Kasumi-1 (cell line): Measurements from ENCODE around the gene AVEN.
"Not testable (repeated sequence)": the region's sequence is repeated elsewhere in the genome, so short reads cannot be mapped to it uniquely, and the experiment has no call there.

Experiments used
- DNase-seq, 2 experiments: peaks; one replicate each; lab custom pipeline; 2025; lab: John Stamatoyannopoulos, UW

AVEN gene

DNA sequence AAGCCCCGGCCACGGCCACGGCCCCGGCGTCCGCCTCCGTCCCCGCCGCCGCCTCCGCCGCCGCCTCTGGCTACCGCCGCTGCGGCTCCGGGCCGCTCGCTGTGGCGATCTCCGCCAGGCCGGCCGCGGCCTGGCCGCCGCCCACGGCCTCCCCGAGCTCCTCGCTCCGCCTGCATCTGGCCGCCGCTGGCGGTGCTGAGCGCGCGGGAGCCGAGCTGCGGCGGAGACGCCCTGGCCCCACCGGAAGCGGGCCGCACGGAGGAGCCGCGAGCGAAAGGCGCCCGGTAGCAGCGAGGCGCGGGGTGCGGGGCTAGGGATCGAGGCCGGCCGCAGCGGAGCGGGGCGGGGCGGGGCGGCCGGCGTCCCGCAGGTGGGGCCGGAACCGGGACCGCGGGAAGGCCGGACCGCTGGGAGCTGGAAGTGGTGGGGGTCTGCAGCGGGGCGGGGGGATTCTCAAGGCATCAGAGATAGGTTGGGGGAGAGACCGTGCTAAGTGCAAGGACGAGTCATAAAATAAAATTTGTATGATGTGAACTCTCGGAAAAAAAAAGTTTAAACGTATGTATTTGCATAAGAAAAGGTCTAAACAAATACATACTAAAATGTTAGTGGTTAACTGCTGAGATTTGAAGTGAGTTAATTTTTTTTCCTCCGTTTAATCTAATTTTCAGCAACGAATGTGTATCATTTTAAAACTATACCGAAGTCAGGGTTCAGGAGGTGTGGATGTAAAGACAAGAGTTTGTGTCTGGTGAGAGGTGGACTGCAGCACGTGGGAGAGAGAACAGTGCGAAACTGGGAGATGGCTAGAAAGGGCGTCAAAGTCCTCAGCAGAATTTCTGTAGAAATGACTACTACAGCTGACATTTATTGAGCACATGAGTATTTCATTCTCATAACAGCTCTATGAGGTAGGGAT, at the start of gene AVEN:
TSS of gene AVEN (minus strand) at position 334 of the 919 bp plus-strand sequence. CDS start at position 176, 158 bp downstream.
- DNase-seq: peak in 1 of 2 experiments; percentile 33

DNA sequence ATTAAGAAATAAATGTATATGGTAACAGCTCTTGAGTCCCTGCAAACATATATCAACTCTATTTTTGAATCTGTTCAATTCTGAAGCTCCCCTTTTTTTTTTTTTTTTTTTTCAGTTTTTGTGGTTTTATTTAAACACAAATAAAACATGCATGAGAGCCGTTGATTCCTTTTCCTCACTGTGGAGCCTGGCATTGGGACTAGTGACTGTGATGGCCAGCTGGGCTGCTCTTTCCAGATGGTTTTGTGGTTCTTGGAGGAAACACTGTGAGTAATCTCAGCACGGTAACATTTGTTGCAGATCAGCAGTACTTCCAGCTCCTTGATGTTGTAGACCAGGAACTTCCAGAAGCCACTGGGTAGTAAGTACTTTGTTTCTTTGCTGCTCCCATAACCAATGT, 46.7 kb upstream of the AVEN start:
- no peak for DNase-seq

DNA sequence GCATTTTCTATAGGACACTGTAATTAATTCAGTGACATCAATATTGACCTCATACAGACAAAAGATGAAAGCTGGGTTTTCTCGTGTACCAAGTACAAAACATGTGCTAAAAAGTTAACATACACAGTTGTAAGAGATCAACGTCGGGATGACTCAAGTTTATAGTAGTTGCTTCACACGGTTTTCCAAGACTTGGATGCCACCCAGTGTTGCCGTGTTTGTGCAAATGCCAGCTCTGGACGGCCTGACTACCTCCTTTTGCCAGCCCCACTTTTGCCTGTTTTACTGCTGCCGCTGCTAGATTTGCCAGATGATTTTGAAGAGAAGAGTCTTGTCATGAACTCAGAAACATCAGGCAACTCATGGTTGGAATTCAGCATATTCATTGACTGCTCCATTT, 45.1 kb upstream of the AVEN start:
- DNase-seq: no peak

DNA sequence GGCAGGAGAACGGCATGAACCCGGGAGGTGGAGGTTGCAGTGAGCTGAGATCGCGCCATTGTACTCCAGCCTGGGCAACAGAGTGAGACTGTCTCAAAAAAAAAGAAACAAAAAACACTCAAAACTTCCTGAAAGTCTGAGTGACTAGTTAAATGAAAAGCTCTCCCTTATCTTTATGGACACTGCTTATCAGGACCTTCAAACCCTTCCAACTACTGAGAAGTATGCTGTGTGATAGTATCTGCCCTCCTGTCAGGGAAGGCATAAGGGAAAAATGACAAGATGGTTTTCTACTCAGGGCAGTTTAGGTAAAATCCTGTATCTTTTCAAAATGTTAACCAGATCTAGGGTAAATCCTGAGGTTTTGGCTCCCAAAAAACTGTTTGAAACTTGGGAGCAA, 40.9 kb upstream of the AVEN start:
- no peak for DNase-seq

- DNase-seq: no peak
Measured at GRCh38 chr15:34078900-34079299, 39.9 kb upstream of the AVEN start.

DNA sequence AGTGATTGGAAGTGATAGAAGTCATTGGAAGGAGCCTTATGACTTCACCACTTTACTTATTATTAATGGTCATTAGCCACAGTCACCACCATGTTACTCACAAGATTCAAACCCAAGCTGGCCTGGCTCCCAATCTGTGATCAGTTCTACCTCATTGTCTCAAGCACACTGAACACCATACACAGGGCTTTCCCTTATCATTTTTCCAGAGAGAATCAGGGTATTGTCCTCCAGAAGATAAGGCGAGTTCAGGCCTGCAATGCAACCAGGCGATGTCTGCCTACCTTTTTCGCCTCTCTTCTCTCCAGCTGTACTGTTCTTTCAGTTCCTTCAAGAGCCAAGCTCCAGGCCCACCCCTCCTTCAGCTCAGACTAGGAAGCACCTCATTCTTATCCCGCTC, 37.8 kb upstream of the AVEN start:
- no peak for DNase-seq

- no peak for DNase-seq
Measured at GRCh38 chr15:34070003-34070402, 31.0 kb upstream of the AVEN start.

GRCh38 chr15:34065941-34066340, 26.9 kb upstream of the AVEN start:
- DNase-seq: no peak

DNA sequence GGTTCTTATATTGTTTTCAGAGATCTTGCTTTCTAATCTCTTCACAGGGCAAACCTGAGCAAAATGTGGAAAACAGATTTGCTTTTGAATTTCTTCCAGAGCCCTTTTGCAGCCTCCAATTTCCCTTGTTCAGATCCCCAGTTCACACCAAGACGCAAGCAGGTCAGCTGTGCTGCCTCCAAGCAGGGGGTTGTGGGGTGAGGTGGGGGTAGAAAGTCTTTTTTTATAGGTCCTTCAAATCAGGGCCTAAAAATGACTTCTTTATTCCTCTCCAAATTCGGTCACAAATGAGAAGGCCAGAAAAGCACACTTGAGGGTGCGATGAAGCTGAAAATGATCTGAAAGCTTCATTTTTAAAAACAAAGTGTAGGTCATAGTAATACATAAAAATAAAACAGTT, 26.3 kb upstream of the AVEN start:
- DNase-seq: no peak

DNA sequence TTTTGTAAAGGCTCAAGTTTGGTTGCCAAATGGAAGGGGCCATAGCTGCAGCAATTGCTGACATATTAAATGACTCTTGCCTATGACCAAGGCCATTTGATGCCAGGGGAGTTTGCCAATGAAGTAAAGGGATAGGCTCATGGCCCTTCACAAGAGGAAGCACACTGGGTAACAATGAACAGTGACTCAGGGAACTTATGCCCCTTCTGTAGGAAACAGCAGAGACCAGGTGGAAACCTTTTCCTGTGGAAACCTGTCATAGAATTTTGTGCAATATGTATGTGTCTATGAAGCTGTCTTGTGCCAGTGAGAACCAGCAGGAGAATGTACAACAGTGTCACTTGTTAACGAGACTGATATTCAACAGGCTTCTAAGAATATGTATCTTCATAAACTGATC, 25.4 kb upstream of the AVEN start:
- DNase-seq: no peak

DNA sequence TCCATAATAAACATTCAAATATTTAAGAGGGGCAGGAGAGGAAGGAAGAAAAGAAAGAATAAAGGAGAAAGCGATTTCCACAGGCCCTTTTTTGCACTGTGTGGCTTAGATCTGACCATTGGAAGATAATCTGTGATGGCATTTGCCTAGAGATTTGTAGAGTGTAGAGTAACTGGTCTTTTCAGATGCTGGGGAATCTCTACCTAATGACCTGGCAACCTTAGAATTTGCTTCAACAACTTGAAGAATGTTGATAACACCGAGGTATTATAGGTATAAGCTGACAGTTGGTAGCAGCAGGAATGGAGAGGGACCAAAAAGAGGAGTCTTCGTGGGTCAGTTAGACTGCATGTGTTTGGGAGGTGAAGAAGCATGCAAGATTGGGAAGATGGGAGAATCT, 20.9 kb upstream of the AVEN start:
- DNase-seq: no peak

DNA sequence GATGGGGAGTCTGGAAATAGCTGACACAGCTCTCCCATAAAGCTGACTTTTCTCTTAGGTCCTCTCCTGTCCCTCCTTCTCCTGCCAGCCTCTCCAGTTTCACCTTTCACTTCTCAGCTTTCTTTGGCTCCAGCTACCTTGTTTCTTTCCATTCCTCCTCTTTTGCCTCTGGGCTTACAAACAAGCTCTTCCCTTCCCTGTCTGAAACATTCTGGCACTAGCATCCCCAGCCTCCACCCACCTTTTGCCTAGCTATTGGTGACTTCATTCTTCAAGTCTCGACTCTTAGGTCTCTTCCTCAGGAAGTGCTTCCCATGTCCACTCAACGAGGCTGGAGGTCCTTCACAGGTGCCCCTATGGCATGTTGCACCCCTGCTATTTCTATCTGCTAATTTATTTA, 20.5 kb upstream of the AVEN start:
- DNase-seq: no peak

- no peak for DNase-seq
Measured at GRCh38 chr15:34056911-34057310, 17.9 kb upstream of the AVEN start.

GRCh38 chr15:34055868-34056595, 17.0 kb upstream of the AVEN start:
- no peak for DNase-seq

DNA sequence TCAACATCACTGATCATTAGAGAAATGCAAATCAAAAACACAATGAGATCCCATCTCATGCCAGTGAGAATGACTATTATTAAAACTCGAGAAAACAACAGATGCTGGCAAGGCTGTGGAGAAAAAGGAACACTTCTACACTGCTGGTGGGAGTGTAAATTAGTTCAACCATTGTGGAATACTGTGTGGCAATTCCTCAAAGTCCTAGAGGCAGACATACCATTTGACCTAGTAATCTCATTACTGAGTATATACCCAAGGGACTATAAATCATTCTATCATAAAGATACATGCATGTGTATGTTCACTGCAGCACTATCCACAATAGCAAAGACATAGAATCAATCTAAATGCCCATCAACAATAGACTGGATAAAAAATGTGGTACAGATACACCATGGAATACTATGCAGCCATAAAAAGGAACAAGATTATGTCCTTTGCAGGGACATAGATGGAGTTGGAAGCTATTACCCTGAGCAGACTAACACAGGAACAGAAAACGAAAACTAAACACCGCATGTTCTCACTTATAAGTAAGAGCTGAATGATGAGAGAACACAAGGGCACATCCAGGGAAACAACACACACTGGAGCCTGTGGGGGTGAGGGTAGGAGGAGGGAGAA, 15.2 kb upstream of the AVEN start:
- no peak for DNase-seq

GRCh38 chr15:34050385-34050784, 11.4 kb upstream of the AVEN start:
- not testable (repeated sequence) for DNase-seq

- DNase-seq: no peak
Measured at GRCh38 chr15:34049112-34049511, 10.1 kb upstream of the AVEN start.

- DNase-seq: no peak
Measured at GRCh38 chr15:34047893-34048775, 9.1 kb upstream of the AVEN start.

- no peak for DNase-seq
Measured at GRCh38 chr15:34046471-34047145, 7.6 kb upstream of the AVEN start.

DNA sequence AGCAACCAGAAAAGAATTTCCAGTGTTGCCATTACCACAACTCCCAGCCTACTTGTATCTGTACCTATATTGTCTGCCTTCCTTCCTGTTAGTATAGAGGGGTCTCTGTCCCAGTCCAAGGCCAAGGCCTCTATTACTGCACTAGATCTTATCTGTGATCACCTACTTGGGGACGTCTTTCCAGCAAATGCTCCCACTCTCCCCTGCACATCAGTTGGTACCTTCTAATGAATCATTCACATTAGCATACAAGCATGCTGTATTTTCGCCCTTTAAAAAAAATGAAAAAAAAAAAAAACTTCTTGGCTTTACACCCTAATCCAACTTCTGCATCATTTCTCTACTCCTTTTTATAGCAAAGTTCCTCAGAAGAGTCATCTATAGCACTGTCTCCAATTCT, 4.8 kb upstream of the AVEN start:
- DNase-seq: no peak

- no peak for DNase-seq
Measured at GRCh38 chr15:34043391-34043790, 4.4 kb upstream of the AVEN start.
